Measurements from ENCODE around the gene CTDSPL. TPM values are rescaled to one million over a fixed set of nuclear protein-coding genes. Genes with fewer than 3 reads are reported as not detected.
"Not testable (repeated sequence)": the region's sequence is repeated elsewhere in the genome, so short reads cannot be mapped to it uniquely, and the experiment has no call there.

Gene CTDSPL
- total RNA-seq, 1 donor from 2014 or later = 30.6 TPM

GRCh38 chr3:37985637-37986320 lies 124.1 kb downstream of the CTDSPL start:
- Histone ChIP-seq H3K4me3 (ENCODE audit: low read depth, low read length) (no peak overlapping the region), H3K27me3 (ENCODE audit: control insufficient read depth, insufficient read depth, low read length) (no peaks in the 10 kb centered on the region), H3K36me3 (ENCODE audit: control insufficient read depth, insufficient read depth, low read length) (peaks cover 2% of the 10 kb centered on the region)
- DNase-seq (ENCODE audit: low read depth) = no peak
- no peak for TF ChIP-seq CTCF (IDR thresholded peaks at IDR 0.05; ENCODE audit: insufficient read depth, low read length, poor library complexity, severe bottlenecking)

GRCh38 chr3:37986479-37987314 lies 125.0 kb downstream of the CTDSPL start:
- DNase-seq (ENCODE audit: low read depth) = no peak
- TF ChIP-seq CTCF (IDR thresholded peaks at IDR 0.05; ENCODE audit: insufficient read depth, low read length, poor library complexity, severe bottlenecking) = no peak
- Histone ChIP-seq H3K27me3 (ENCODE audit: control insufficient read depth, insufficient read depth, low read length) (no peaks in the 10 kb centered on the region), H3K4me3 (ENCODE audit: low read depth, low read length) (no peak overlapping the region), H3K36me3 (ENCODE audit: control insufficient read depth, insufficient read depth, low read length) (peaks cover 2% of the 10 kb centered on the region)

GRCh38 chr3:37987315-37987697 lies 125.6 kb downstream of the CTDSPL start:
- TF ChIP-seq CTCF (IDR thresholded peaks at IDR 0.05; ENCODE audit: insufficient read depth, low read length, poor library complexity, severe bottlenecking) = no peak
- Histone ChIP-seq H3K4me3 (ENCODE audit: low read depth, low read length) (no peak overlapping the region), H3K36me3 (ENCODE audit: control insufficient read depth, insufficient read depth, low read length) (peaks cover 2% of the 10 kb centered on the region), H3K27me3 (ENCODE audit: control insufficient read depth, insufficient read depth, low read length) (no peaks in the 10 kb centered on the region)
- no peak for DNase-seq (ENCODE audit: low read depth)

GRCh38 chr3:37987751-37988179 lies 126.1 kb downstream of the CTDSPL start:
- H3K36me3 ChIP-seq (ENCODE audit: control insufficient read depth, insufficient read depth, low read length) = peaks cover 2% of the 10 kb centered on the region
- no peak for TF ChIP-seq CTCF (IDR thresholded peaks at IDR 0.05; ENCODE audit: insufficient read depth, low read length, poor library complexity, severe bottlenecking)
- no peak overlapping the region for H3K4me3 ChIP-seq (ENCODE audit: low read depth, low read length)
- H3K27me3 ChIP-seq (ENCODE audit: control insufficient read depth, insufficient read depth, low read length) = no peaks in the 10 kb centered on the region
- DNase-seq (ENCODE audit: low read depth) = no peak

GRCh38 chr3:37988376-37988775 lies 126.7 kb downstream of the CTDSPL start:
- not testable (repeated sequence) for H3K27me3 ChIP-seq (ENCODE audit: control insufficient read depth, insufficient read depth, low read length)

GRCh38 chr3:37988931-37989525 lies 127.3 kb downstream of the CTDSPL start:
- TF ChIP-seq CTCF (IDR thresholded peaks at IDR 0.05; ENCODE audit: insufficient read depth, low read length, poor library complexity, severe bottlenecking) = no peak
- Histone ChIP-seq H3K36me3 (ENCODE audit: control insufficient read depth, insufficient read depth, low read length) (peaks cover 2% of the 10 kb centered on the region), H3K27me3 (ENCODE audit: control insufficient read depth, insufficient read depth, low read length) (no peaks in the 10 kb centered on the region), H3K4me3 (ENCODE audit: low read depth, low read length) (no peak overlapping the region)
- no peak for DNase-seq (ENCODE audit: low read depth)

More at GRCh38 chr3:37988376-37988775, 126.7 kb downstream of the CTDSPL start:
- not testable (repeated sequence) for DNase-seq (ENCODE audit: low read depth); H3K36me3 ChIP-seq (ENCODE audit: control insufficient read depth, insufficient read depth, low read length); H3K4me3 ChIP-seq (ENCODE audit: low read depth, low read length)
